ENCODE data around the gene LRRC25.
A peak's percentile ranks its signal among the peaks of the same experiment; 100 is the strongest.

The LRRC25 gene

DNA sequence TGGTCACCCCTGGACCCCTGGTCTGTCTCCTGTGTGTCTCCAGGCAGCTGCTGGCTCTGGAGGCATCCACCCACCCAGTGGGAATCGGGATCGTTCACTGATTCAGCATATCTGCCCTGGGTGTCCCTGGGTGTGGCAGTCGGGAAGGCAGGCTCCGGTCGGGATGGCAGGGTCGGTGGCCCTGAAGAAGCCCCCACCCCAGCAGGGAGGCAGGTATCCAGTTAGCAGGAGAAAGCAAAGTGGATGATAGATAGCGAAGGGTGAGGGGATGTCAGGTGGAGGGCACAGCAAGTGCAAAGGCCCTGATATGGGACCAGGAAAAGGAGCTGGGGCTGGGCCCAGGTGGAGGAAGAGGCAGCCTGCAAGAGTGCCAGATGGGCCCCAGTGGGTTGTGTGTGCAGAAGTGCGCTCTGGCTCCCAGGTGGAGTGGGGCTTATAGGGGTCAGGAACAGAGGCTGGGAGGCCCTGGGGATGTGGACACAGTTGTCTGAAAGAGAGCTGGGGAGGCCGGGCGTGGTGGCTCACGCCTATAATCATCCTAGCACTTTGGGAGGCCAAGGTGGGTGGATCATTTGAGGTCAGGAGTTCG, 24.0 kb upstream of the LRRC25 start:
- H3K4me3 ChIP-seq (ENCODE audit: low read depth, low read length): no peak overlapping the region
- TF ChIP-seq CTCF (IDR thresholded peaks at IDR 0.05; ENCODE audit: low read depth, low read length): no peak

DNA sequence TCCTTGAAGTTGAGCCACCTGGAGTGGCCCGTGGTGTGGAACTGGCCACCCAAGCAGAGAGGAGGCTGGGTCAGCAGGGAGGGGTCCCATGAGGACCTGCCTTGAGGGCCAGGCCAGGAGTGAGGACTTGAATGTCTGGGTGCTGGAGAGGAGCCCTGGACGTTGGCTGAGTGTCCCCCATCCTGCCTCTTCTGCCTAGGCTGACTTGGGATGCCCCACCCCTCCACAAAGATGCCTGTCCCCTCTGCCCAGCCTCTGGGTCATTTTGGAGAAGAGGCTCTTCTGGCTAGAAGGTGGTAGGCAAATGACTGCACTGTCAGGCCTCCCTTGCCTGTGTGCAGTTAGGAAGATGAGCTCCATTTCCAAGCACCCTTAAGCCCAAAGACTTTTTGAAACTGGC, 23.5 kb upstream of the LRRC25 start:
- TF ChIP-seq CTCF (IDR thresholded peaks at IDR 0.05; ENCODE audit: low read depth, low read length): no peak
- peak overlapping the region; percentile 73; the same call in 1 of the 2 replicates for H3K4me3 ChIP-seq (ENCODE audit: low read depth, low read length)

DNA sequence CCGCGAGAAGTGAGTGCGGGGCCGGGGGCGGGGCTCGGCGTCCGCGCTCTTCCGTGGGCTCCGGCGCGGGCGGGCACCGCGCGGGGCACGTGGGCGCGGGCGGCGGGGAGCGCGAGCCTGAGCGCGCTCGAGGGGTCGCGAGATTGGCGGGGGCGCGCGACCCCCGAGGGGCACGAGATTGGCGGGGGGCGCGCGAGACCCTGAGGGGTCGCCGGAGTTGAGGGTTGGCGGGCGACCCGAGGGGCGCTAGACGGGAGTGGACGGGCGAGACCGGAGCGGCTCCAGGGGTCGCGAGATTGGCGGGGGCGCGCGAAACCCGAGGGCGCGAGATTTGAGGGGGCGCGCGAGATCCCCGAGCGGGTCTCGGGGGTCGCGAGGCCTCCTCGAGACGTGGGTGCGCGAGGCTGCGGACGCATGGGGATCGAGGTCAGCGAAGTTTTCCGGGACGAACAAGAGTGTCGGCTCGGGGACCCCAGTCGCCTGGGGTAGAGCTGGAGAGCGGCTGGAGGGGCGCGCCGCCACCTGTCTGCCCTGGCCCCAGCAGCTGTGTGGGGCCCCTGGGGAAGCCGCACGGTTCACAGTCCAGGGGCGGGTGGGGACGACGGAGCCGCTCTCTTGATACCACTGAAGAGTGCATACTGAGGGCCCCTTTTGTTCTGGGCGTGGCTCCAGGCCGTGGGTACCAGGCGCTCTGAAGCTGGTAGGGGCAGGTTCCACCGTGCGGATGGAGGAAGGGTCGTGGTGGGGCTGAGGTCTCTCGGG, 22.5 kb upstream of the LRRC25 start:
- no peak for TF ChIP-seq CTCF (IDR thresholded peaks at IDR 0.05; ENCODE audit: low read depth, low read length)
- peak overlapping the region; percentile 73 for H3K4me3 ChIP-seq (ENCODE audit: low read depth, low read length)

DNA sequence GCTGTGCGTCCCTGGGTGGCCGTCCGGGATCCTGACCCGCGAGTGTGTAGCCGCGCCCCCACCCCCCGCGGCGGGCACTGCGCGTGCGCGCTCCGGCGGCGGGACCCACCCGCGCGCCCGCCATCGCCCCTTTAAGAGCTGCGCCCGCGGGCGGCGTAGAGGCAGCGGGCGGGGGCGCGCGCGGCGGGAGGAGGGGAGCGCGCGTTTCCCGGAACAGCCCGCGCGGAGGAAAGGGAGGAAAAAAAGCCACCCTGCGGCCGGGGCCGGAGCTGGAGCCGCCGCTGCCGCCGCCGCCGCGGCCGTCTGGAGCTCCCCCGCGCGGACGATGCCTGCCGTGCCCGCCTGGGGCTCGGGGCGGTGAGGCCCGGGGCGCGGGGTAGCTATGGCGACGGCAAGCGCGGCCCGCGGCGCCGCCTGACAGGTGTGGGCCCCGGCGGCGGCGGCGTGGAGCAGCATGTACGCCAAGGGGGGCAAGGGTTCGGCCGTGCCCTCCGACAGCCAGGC, 21.8 kb upstream of the LRRC25 start, which contains the start of gene SSBP4:
Gene SSBP4 (plus strand): TSS at position 204 of the 504 bp plus-strand sequence. CDS start 251 bp downstream, at position 455.
- no peak for TF ChIP-seq CTCF (IDR thresholded peaks at IDR 0.05; ENCODE audit: low read depth, low read length)
- peak within 1 kb of the TSS; percentile 73 for H3K4me3 ChIP-seq (ENCODE audit: low read depth, low read length)

GRCh38 chr19:18418483-18419194, 21.2 kb upstream of the LRRC25 start:
- peak overlapping the region; percentile 27; the same call in 1 of the 2 replicates for H3K4me3 ChIP-seq (ENCODE audit: low read depth, low read length)
- no peak for TF ChIP-seq CTCF (IDR thresholded peaks at IDR 0.05; ENCODE audit: low read depth, low read length)

DNA sequence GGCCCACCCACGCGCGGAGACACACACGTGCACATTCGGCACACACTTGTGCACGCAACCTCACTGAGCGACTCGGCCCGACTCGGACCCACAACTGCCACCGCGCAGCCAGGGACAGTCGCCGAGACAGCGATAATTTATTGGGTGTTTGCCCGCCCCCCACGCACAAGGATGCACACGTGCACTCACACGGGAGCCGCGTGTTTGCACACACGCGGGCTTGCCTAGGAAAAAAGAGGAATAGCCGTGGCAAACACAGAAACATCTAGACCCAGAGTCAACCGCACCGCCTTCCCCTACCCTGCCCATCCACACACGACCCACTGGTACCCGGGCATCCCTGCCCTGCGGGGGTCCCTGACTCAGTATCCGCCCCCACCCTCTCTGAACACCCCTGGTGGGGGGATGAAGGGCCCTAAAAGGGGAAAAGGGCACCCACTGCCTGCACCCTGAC, 20.6 kb upstream of the LRRC25 start:
- no peak overlapping the region for H3K4me3 ChIP-seq (ENCODE audit: low read depth, low read length)
- no peak for TF ChIP-seq CTCF (IDR thresholded peaks at IDR 0.05; ENCODE audit: low read depth, low read length)

All from WI38 (cell line).